Mesodermal cell (in vitro differentiated cells): ENCODE measurements around the gene FAR1.

ENCODE experiments used
- H3K27ac ChIP-seq: 2 replicates; pipeline ENCODE4 v1.7.0; 2013; ENCODE audit warnings: mild to moderate bottlenecking, low read depth, low read length, moderate library complexity; ENCODE audit not compliant: severe bottlenecking
- H3K36me3 ChIP-seq: 2 replicates; pipeline ENCODE4 v1.7.1; 2013; ENCODE audit warnings: mild to moderate bottlenecking, low read length, moderate library complexity; ENCODE audit not compliant: control insufficient read depth, insufficient read depth
- H3K4me1 ChIP-seq: one replicate; pipeline ENCODE4 v1.7.1; 2013; ENCODE audit warnings: mild to moderate bottlenecking, low read length; ENCODE audit not compliant: insufficient read depth, control insufficient read depth, poor library complexity, severe bottlenecking
- H3K4me3 ChIP-seq: 2 replicates; pipeline ENCODE4 v1.7.0; 2013; ENCODE audit warnings: low read length, control low read depth, mild to moderate bottlenecking; ENCODE audit not compliant: insufficient read depth, poor library complexity, severe bottlenecking; ENCODE audit errors: extremely low read depth
- H3K9me3 ChIP-seq: 2 replicates; pipeline ENCODE4 v1.7.1; 2013; ENCODE audit warnings: mild to moderate bottlenecking, low read length, moderate library complexity; ENCODE audit not compliant: control insufficient read depth
- WGBS, 2 experiments: methylation state at CpG; one replicate each; pipeline ENCODE4 v1.1.5; 2013; ENCODE audit warnings: missing lambda C conversion rate in 2 of 2; ENCODE audit not compliant: insufficient coverage in 2 of 2; 5-methylcytosine and 5-hydroxymethylcytosine counted together

The FAR1 gene

DNA sequence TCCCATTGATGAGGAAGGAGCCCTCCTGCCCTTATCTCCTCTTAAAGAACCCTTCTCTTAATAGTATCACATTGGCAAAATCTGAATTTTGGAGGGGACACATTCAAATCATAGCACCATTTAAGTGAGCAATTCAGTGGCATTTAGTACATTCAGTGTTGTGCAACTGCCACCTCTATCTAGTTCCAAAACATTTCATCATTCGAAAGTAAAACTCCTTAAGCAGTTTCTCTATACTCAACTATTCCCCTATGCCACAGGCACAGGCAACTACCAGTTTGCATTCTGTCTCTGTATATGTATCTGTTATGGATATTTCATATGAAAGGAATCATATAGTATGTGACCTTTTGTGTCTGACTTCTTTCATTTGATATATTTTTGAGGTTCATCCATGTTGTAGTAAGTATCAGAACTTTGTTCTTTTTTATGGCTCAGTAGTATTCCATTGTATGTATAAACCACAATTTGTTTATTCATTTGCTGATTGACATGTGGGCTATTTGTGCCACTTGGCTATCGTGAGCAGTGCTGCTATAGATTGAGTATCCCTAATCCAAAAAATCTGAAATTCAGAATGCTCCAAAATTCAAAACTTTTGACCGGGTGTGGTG, 22.9 kb downstream of the FAR1 start:
- Histone ChIP-seq H3K27ac (no peak overlapping the region), H3K9me3 (no peaks in the 10 kb centered on the region), H3K4me3 (no peak overlapping the region), H3K4me1 (peaks cover 10% of the 10 kb centered on the region), H3K36me3 (peaks cover 17% of the 10 kb centered on the region)
- WGBS, 2 experiments = 100% methylated on average over 2 of the region's 3 CpGs; no CpG with 5 or more reads in 1 of the 2 experiments

DNA sequence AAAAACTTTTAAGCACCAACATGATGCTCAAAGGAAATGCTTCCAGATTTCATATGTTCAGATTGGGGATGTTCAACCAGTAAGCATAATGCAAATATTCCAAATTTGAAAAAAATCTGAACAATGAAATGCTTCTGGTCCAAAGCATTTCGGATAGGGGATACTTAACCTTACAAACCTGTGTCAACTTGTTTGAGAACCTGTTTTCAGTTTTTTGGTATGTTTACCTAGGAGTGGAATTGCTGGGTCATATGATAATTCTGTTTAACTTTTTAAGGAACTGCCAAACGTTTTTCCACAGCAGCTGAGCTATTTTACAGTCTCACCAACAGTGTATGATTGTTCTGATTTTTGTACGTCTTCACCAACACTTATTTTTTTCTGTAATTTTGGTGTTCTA, 23.7 kb downstream of the FAR1 start:
- WGBS, 2 experiments = 83 to 100% methylated on average over 1 of the region's 3 CpGs
- H3K4me1 ChIP-seq = peaks cover 3% of the 10 kb centered on the region
- H3K4me3 ChIP-seq = no peak overlapping the region
- no peaks in the 10 kb centered on the region for H3K9me3 ChIP-seq
- H3K27ac ChIP-seq = no peak overlapping the region
- peaks cover 24% of the 10 kb centered on the region for H3K36me3 ChIP-seq

DNA sequence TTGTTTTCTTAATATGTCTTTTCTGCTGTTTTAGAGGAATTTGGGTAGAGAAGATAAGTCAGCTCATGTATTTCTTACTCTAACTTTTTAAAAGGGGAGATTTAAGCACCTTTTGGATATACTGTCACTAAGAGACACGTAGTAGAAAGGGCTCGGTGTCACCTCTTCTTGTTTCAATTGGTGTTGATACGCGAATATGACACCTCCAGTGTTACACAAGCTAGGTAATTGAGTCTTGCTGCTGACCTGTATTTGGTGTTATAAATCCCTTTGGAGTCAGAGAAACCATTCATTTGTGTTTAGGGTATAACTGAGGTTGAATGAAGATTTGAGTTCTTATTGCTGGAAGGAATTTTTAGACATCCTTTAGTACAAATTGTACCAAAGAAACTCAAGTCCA, 25.6 kb downstream of the FAR1 start:
- Histone ChIP-seq H3K36me3 (peaks cover 34% of the 10 kb centered on the region), H3K27ac (no peak overlapping the region), H3K4me3 (no peak overlapping the region), H3K4me1 (peaks cover 3% of the 10 kb centered on the region), H3K9me3 (no peaks in the 10 kb centered on the region)
- WGBS, 2 experiments = 94% methylated on average over 4 of the region's 4 CpGs

DNA sequence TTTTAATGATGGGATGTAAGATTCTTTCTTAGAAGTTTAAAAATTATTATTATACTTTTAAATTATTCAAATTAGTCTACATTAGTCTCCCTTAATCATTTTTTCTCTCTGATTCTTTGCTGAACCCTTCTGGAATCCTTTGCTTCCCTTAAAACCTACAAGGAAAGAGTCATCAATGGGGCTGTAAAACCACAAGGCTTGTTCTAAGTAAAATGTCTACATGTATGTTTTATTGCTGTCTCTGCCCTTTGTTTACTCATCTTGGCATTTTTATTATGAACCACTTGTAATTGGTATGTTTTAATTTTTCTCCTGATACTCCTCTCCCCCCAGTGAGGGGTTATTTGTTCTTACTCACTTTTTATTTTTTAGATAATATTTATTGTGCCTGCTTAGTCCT, 27.4 kb downstream of the FAR1 start:
- H3K27ac ChIP-seq = no peak overlapping the region
- H3K4me1 ChIP-seq = peaks cover 3% of the 10 kb centered on the region
- H3K36me3 ChIP-seq = peaks cover 39% of the 10 kb centered on the region
- H3K4me3 ChIP-seq = no peak overlapping the region
- H3K9me3 ChIP-seq = no peaks in the 10 kb centered on the region

DNA sequence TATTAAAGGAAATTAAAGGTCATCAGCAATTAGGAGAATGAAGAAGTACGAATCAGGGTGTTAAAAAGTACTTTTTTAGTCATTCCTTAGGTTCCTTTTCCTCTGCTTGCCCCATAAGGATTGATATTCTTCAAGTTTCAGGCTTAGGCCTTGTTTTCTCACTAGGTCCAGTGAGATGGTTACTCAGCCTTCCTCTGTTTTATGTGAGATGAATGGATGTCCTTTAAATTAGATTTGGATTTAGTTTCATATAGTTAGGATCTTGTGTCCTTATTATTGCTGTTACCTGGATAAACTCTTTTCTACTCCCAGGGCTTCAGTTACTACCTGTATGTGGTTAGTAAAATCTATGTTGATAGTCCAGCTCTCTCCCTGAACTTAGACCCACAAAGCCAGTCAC, 29.2 kb downstream of the FAR1 start:
- Histone ChIP-seq H3K27ac (no peak overlapping the region), H3K9me3 (no peaks in the 10 kb centered on the region), H3K36me3 (peaks cover 49% of the 10 kb centered on the region), H3K4me1 (peaks cover 2% of the 10 kb centered on the region), H3K4me3 (no peak overlapping the region)
- 89 to 100% methylated on average over 1 of the region's 1 CpG for WGBS, 2 experiments

DNA sequence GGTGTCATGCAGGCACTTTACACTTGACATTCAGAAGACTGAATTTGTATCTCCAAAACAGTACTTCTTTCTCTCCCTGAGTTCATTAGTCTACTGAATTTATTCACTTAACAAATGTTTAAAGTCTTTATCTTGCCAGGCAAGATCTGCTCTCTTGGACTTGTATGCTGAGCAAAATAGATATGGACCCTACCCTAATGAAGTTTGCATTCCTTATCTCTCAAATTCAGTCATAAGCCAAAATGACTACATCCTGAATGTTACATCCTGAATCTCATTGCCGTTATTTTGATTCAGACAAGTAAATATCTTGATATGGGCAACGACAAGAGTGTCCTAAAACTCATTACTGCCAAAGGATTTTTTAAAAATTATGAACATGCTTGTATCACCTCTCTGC, 29.7 kb downstream of the FAR1 start:
- Histone ChIP-seq H3K27ac (no peak overlapping the region), H3K4me1 (no peaks in the 10 kb centered on the region), H3K36me3 (peaks cover 53% of the 10 kb centered on the region), H3K4me3 (no peak overlapping the region), H3K9me3 (no peaks in the 10 kb centered on the region)
- WGBS, 2 experiments = 100% methylated on average over 1 to 2 of the region's 2 CpGs

DNA sequence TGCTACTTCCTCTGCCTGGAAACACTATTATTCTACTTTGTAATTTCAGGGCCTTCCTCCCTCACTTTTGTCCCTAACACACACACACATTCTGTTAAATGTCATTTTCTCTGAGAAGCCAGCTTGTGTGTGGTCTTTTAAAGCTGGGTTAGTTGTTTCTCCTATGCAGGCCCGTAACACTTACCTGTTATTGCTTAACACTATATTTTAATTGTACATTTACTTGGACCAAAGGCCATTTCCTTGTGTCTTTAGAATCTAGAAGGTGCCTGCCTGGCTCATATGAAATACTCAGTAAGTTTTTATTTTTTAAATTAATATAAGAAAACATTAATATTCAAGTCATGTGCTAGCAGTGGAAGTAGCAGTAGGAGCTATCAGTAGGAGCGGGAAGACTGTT, 30.6 kb downstream of the FAR1 start:
- H3K4me3 ChIP-seq = no peak overlapping the region
- WGBS, 2 experiments = 100% methylated on average over 1 of the region's 2 CpGs; no CpG with 5 or more reads in 1 of the 2 experiments
- H3K4me1 ChIP-seq = no peaks in the 10 kb centered on the region
- H3K36me3 ChIP-seq = peaks cover 62% of the 10 kb centered on the region
- H3K9me3 ChIP-seq = no peaks in the 10 kb centered on the region
- no peak overlapping the region for H3K27ac ChIP-seq

DNA sequence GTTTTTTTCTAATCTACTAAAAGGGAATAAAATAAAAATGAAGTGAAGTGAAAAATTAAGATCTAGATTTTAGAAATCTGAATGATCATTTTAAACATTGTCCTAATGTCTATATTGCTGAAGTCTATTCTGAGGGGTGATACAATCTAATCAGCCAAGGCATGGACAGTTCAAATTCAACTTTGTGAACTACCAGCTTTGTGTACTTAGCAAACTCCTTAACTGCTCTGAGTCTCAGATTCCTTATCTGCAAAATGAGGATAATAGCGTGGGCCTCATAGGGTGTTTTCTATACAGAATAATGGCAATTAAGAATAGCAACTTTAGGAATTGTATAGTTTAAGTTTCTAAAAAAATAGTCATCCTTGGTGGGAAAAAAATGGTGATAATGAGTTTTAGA, 31.4 kb downstream of the FAR1 start:
- H3K4me3 ChIP-seq = no peak overlapping the region
- H3K27ac ChIP-seq = no peak overlapping the region
- H3K4me1 ChIP-seq = no peaks in the 10 kb centered on the region
- H3K9me3 ChIP-seq = no peaks in the 10 kb centered on the region
- no CpG with 5 or more reads among the region's 1 CpG for WGBS, 2 experiments
- peaks cover 60% of the 10 kb centered on the region for H3K36me3 ChIP-seq

DNA sequence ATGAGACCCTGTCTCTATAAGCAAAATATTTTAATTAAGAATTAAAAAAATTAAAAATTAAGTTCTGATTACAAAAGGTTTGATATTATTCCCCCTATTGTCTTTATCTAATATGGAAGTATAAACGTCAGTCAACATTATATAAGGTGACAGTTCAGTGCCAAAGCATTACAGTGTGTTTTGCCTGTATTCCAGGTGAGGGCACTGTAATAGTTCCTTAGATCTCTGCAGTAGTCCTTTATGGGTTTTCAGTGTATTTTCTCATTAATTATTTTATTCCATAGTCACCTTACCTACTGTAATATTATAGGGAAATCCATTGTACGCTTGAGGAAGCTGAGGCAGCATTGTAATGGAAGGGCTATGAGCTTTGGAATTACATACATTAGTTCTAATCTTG, 33.0 kb downstream of the FAR1 start:
- Histone ChIP-seq H3K4me3 (no peak overlapping the region), H3K36me3 (peaks cover 46% of the 10 kb centered on the region), H3K27ac (no peak overlapping the region), H3K4me1 (no peaks in the 10 kb centered on the region), H3K9me3 (no peaks in the 10 kb centered on the region)
- no CpG with 5 or more reads among the region's 2 CpGs for WGBS, 2 experiments

DNA sequence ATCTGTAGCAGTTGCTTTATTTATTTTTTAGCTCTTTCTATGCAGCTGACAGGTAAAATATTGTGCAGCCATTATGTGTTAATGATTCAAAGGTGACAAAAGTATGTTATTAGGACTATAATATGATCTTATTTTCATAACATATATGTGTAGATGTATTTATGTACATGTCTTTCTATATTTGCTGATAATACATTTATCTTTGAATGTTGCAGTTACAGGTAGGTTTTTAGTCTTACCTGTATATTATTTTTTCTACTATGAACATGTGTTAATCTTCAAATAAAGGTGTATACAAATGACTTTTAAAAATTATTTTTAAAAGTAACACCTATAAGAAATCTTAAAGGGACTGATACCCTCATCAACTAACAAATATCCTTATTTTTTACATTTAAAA, 33.6 kb downstream of the FAR1 start:
- Histone ChIP-seq H3K36me3 (peaks cover 41% of the 10 kb centered on the region), H3K27ac (no peak overlapping the region), H3K4me1 (no peaks in the 10 kb centered on the region), H3K9me3 (no peaks in the 10 kb centered on the region), H3K4me3 (no peak overlapping the region)

DNA sequence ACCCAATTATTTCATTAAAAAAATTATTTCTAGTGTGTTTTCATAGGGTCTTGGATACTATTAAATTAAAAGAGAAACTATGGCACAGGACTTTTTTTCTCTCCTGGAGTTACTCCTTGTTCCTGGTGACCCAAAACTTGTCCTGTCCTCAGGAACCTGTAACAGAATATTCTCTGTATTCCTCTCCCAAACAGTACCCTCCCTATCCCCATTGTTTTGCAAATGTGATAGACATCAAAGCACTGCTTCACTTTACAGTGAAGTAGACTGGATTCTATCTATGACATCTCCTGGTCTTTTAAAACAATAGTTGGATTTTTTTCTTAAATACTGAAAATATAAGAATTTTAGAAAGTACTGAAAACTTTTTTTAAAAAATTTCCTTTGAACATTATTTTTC, 37.2 kb downstream of the FAR1 start:
- Histone ChIP-seq H3K9me3 (no peaks in the 10 kb centered on the region), H3K36me3 (peaks cover 46% of the 10 kb centered on the region), H3K4me3 (no peak overlapping the region), H3K4me1 (no peaks in the 10 kb centered on the region), H3K27ac (no peak overlapping the region)
